IMR-90 (cell line): Measurements from ENCODE around the gene SH2B2. TPM values are rescaled to one million over a fixed set of nuclear protein-coding genes. Genes with fewer than 3 reads are reported as not detected.

ENCODE experiments used
- ATAC-seq: fragments of 200-7000 bp; cut with Tn5 transposase; 2 replicates; pipeline ENCODE4 v1.9.1; 2020; ENCODE audit warnings: low read depth, mild to moderate bottlenecking, moderate library complexity
- BruUV-seq: library from RNA; stranded (reverse); fragments of 400-500 nt; replicated peaks from 2 replicates; lab custom pipeline; 2021; lab: Mats Ljungman, UMichigan
- CTCF ChIA-PET: fragments of 300-600 bp; formaldehyde crosslinking; extraction: SDS; loops from one replicate; lab custom pipeline; 2021; ENCODE audit warnings: antibody characterized with exemption; lab: Yijun Ruan, JAX
- POLR2A ChIA-PET: fragments of 300-600 bp; sonication (Branson Sonifier 250); formaldehyde crosslinking; loops from one replicate; lab custom pipeline; 2022; ENCODE audit warnings: antibody characterized with exemption; ENCODE audit not compliant: unreplicated experiment; lab: Charles Lee
- DNase-seq: peaks from one replicate; pipeline ENCODE4 v3.0.0; 2013
- H2AFZ ChIP-seq: replicated peaks from 2 replicates; pipeline ENCODE3; 2013; ENCODE audit warnings: low read length, mild to moderate bottlenecking; ENCODE audit not compliant: poor library complexity
- H2AK5ac ChIP-seq: 2 replicates; pipeline ENCODE4 v1.6.1; 2013; ENCODE audit warnings: low read depth, low read length, inconsistent platforms
- H2AK9ac ChIP-seq: replicated peaks from 2 replicates; pipeline ENCODE3; 2013; ENCODE audit warnings: mild to moderate bottlenecking, low read depth, low read length, moderate library complexity; ENCODE audit not compliant: poor library complexity
- H2BK120ac ChIP-seq: 2 replicates; pipeline ENCODE4 v1.6.1; 2013; ENCODE audit warnings: low read depth, low read length, inconsistent platforms
- H2BK15ac ChIP-seq: 3 replicates; pipeline ENCODE4 v1.6.1; 2013; ENCODE audit warnings: low read depth, low read length, inconsistent platforms
- H2BK20ac ChIP-seq: 2 replicates; pipeline ENCODE4 v1.6.1; 2013; ENCODE audit warnings: low read depth, mild to moderate bottlenecking, inconsistent platforms, low read length, moderate library complexity
- H2BK5ac ChIP-seq: 2 replicates; pipeline ENCODE4 v1.6.1; 2013; ENCODE audit warnings: mild to moderate bottlenecking, low read depth, low read length, inconsistent platforms; ENCODE audit not compliant: poor library complexity, severe bottlenecking
- H3K14ac ChIP-seq: replicated peaks from 2 replicates; pipeline ENCODE4 v1.6.1; 2013; ENCODE audit warnings: low read depth, low read length, inconsistent platforms
- H3K18ac ChIP-seq: 2 replicates; pipeline ENCODE4 v1.6.1; 2013; ENCODE audit warnings: low read depth, low read length, control low read depth
- H3K23ac ChIP-seq: 2 replicates; pipeline ENCODE4 v1.6.1; 2013; ENCODE audit warnings: low read depth, low read length, inconsistent platforms
- H3K27ac ChIP-seq: 2 replicates; pipeline ENCODE4 v1.5.1; 2013; ENCODE audit warnings: mild to moderate bottlenecking, control low read depth, low read length; ENCODE audit not compliant: insufficient read depth
- H3K27me3 ChIP-seq: 2 replicates; pipeline ENCODE4 v1.6.1; 2013; ENCODE audit warnings: low read length; ENCODE audit not compliant: control insufficient read depth, insufficient read depth
- H3K36me3 ChIP-seq: 2 replicates; pipeline ENCODE4 v1.6.1; 2013; ENCODE audit warnings: low read length, mixed read lengths; ENCODE audit not compliant: control insufficient read depth, insufficient read depth
- H3K4ac ChIP-seq: 2 replicates; pipeline ENCODE4 v1.6.1; 2013; ENCODE audit warnings: low read depth, low read length, inconsistent platforms
- H3K4me1 ChIP-seq: 2 replicates; pipeline ENCODE4 v1.6.1; 2013; ENCODE audit warnings: low read length, mixed read lengths; ENCODE audit not compliant: control insufficient read depth, insufficient read depth
- H3K4me2 ChIP-seq: 2 replicates; pipeline ENCODE4 v1.6.1; 2013; ENCODE audit warnings: low read depth, mild to moderate bottlenecking, control low read depth, low read length, moderate library complexity
- H3K4me3 ChIP-seq: 2 replicates; pipeline ENCODE4 v1.5.1; 2013; ENCODE audit warnings: low read depth, mild to moderate bottlenecking, control low read depth, low read length, moderate library complexity; ENCODE audit not compliant: insufficient read depth
- H3K56ac ChIP-seq: 2 replicates; pipeline ENCODE4 v1.6.1; 2013; ENCODE audit warnings: low read length, inconsistent platforms; ENCODE audit not compliant: insufficient read depth; ENCODE audit errors: extremely low read depth
- H3K79me1 ChIP-seq, 2 experiments: 2 replicates each; pipeline ENCODE4 v1.6.1; 2013; ENCODE audit warnings: low read length in 2 of 2, inconsistent platforms in 1 of 2, low read depth in 1 of 2
- H3K9ac ChIP-seq: 2 replicates; pipeline ENCODE4 v1.6.1; 2013; ENCODE audit warnings: low read depth, low read length, control low read depth
- H3K9me1 ChIP-seq: 2 replicates; pipeline ENCODE4 v1.6.1; 2013; ENCODE audit warnings: low read length, inconsistent platforms; ENCODE audit not compliant: insufficient read depth
- H3K9me3 ChIP-seq: 2 replicates; pipeline ENCODE4 v1.6.1; 2013; ENCODE audit warnings: low read length; ENCODE audit not compliant: control insufficient read depth, insufficient read depth
- H4K20me1 ChIP-seq: 2 replicates; pipeline ENCODE4 v1.6.1; 2013; ENCODE audit warnings: low read length, inconsistent platforms; ENCODE audit not compliant: insufficient read depth
- H4K5ac ChIP-seq: 2 replicates; pipeline ENCODE4 v1.6.1; 2013; ENCODE audit warnings: mild to moderate bottlenecking, low read depth, low read length, control low read depth
- H4K8ac ChIP-seq, 2 experiments: 2 replicates each; pipeline ENCODE4 v1.6.1; 2013; ENCODE audit warnings: low read depth in 2 of 2, low read length in 2 of 2, control low read depth in 1 of 2, inconsistent platforms in 1 of 2
- H4K91ac ChIP-seq: 2 replicates; pipeline ENCODE4 v1.6.1; 2013; ENCODE audit warnings: low read depth, low read length, inconsistent platforms; ENCODE audit not compliant: insufficient read depth
- BHLHE40 ChIP-seq: fragments of 150-350 bp; IDR thresholded peaks from 2 replicates; pipeline ENCODE4 v1.6.1; 2016; ENCODE audit warnings: mild to moderate bottlenecking, low read depth, low read length
- CEBPB ChIP-seq: IDR thresholded peaks from 2 replicates; pipeline ENCODE4 v1.6.1; 2012; ENCODE audit warnings: low read depth, low read length, improper control_type of control experiment
- CHD1 ChIP-seq: IDR thresholded peaks from 2 replicates; pipeline ENCODE4 v1.6.1; 2012; ENCODE audit warnings: low read depth, low read length, improper control_type of control experiment
- FOS ChIP-seq: fragments of 150-350 bp; IDR thresholded peaks from 2 replicates; pipeline ENCODE4 v1.6.1; 2016; ENCODE audit warnings: low read depth, low read length
- MAFK ChIP-seq: IDR thresholded peaks from 2 replicates; pipeline ENCODE4 v1.6.1; 2012; ENCODE audit warnings: low read depth, low read length, improper control_type of control experiment
- MAZ ChIP-seq: IDR thresholded peaks from 2 replicates; pipeline ENCODE4 v1.6.1; 2012; ENCODE audit warnings: low read depth, mild to moderate bottlenecking, low read length, improper control_type of control experiment, moderate library complexity, borderline replicate concordance
- MXI1 ChIP-seq: IDR thresholded peaks from 2 replicates; pipeline ENCODE4 v1.6.1; 2012; ENCODE audit warnings: low read depth, mild to moderate bottlenecking, low read length, moderate library complexity, borderline replicate concordance
- NFE2L2 ChIP-seq: fragments of 150-350 bp; IDR thresholded peaks from 2 replicates; pipeline ENCODE4 v1.6.1; 2016; ENCODE audit warnings: low read depth, mild to moderate bottlenecking, low read length
- POLR2A ChIP-seq: IDR thresholded peaks from 2 replicates; pipeline ENCODE4 v1.6.1; 2012; ENCODE audit warnings: mild to moderate bottlenecking, low read depth, low read length
- RAD21 ChIP-seq: IDR thresholded peaks from 2 replicates; pipeline ENCODE4 v1.6.1; 2012; ENCODE audit warnings: low read length, improper control_type of control experiment
- RCOR1 ChIP-seq: IDR thresholded peaks from 2 replicates; pipeline ENCODE4 v1.6.1; 2012; ENCODE audit warnings: mild to moderate bottlenecking, low read length, improper control_type of control experiment; ENCODE audit not compliant: insufficient replicate concordance
- RFX5 ChIP-seq: IDR thresholded peaks from 2 replicates; pipeline ENCODE4 v1.8.0; 2012; ENCODE audit warnings: low read depth, mild to moderate bottlenecking, low read length, moderate library complexity
- SMC3 ChIP-seq: fragments of 150-350 bp; IDR thresholded peaks from 2 replicates; pipeline ENCODE4 v1.6.1; 2016; ENCODE audit warnings: low read depth, mild to moderate bottlenecking, antibody characterized with exemption, low read length, moderate library complexity
- WGBS, 2 experiments: methylation state at CpG; one replicate each; pipeline versions ENCODE4 v1.1.5 to v1.1.7; 2013; ENCODE audit warnings: missing lambda C conversion rate in 2 of 2; ENCODE audit not compliant: insufficient read length in 1 of 2; ENCODE audit errors: extremely low coverage in 2 of 2; 5-methylcytosine and 5-hydroxymethylcytosine counted together
- dilution Hi-C: fragments of 300-500 bp; cut with HindIII; formaldehyde crosslinking; loops from one replicate; pipeline ENCODE4 v1.14.3; 2018; ENCODE audit warnings: low sequenced_read_pairs; ENCODE audit not compliant: unreplicated experiment
- in situ Hi-C: fragments of 300-500 bp; cut with MboI; formaldehyde crosslinking; loops from 3 replicates; pipeline ENCODE4 v1.14.3; 2019; ENCODE audit warnings: low sequenced_read_pairs, inconsistent platforms, mixed read lengths
- intact Hi-C: fragments of 100-400 bp; cut with micrococcal nuclease; formaldehyde crosslinking; loops from 2 replicates; pipeline ENCODE4 v1.10.0; 2022
- polyA plus RNA-seq, 3 experiments: library from polyadenylated mRNA; depleted of rRNA; stranded (reverse); fragments of >200 nt; gene quantifications; 2 replicates each; pipeline ENCODE4 v1.2.3, GENCODE V29; 2012; ENCODE audit warnings: low replicate concordance in 1 of 3
- total RNA-seq: library from RNA; depleted of rRNA; stranded (reverse); fragments of >200 nt; gene quantifications from 2 replicates; pipeline ENCODE4 v1.2.3, GENCODE V29; 2012
- TF ChIP-seq, protein P1 (sequence below): conservative IDR thresholded peaks from 2 replicates; pipeline ENCODE4 v1.5.1; 2012; ENCODE audit warnings: mild to moderate bottlenecking, low read depth, low read length, improper control_type of control experiment
- TF ChIP-seq, protein P2 (sequence below): fragments of 150-350 bp; IDR thresholded peaks from 2 replicates; pipeline ENCODE4 v1.6.1; 2016; ENCODE audit warnings: low read depth, mild to moderate bottlenecking, low read length, moderate library complexity, borderline replicate concordance
- TF ChIP-seq, protein P3 (sequence below): fragments of 150-350 bp; IDR thresholded peaks from 2 replicates; pipeline ENCODE4 v1.6.1; 2017; ENCODE audit warnings: mild to moderate bottlenecking, antibody characterized with exemption, low read length, low read depth

SH2B2 gene
- total and polyA plus RNA-seq, 2 of the 4 experiments (the other 2 are of a cell fraction) = 0.36 to 0.99 TPM

DNA sequence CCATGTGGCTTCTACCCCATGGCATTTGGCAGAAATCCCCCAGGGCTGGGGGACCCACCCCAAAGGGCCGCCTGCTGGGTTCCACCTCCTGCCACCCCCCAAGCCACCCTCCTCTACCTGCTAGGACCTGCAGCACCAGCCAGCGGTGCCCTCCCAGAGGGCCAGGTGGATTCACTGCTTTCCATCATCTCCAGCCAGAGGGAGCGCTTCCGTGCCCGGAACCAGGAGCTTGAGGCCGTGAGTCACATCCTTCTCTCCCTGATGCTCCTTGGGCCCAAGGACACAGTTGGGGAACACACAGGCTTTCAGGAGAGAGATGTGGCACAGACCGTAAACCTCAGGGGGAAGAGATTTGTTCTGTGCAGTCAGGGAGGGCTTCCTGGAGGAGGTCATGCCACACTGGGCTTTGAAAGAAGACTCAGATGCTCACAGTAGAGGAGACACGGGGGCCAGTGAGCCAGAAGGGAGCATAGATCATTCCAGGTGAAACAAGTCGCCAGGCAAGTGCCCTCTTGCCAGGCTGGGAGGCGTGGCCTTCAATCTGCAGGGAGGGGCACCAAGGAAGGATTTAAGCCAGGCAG lies 11.5 kb upstream of the SH2B2 start:
- Histone ChIP-seq H3K27ac (no peak overlapping the region), H3K56ac (no peak overlapping the region), H4K91ac (no peak overlapping the region), H4K20me1 (peaks cover 6% of the 10 kb centered on the region; the same call in 1 of the 2 replicates), H4K5ac (no peak overlapping the region), H3K4me3 (no peak overlapping the region), H3K36me3 (no peaks in the 10 kb centered on the region), H3K4ac (no peak overlapping the region), H2AK9ac (peak overlapping the region; percentile 3), H4K8ac (no peak overlapping the region), H3K9me3 (no peaks in the 10 kb centered on the region), H3K9ac (no peak overlapping the region), H3K14ac (no peak overlapping the region), H2AFZ (no peak overlapping the region), H3K23ac (no peak overlapping the region), H3K27me3 (no peaks in the 10 kb centered on the region), H2BK20ac (no peak overlapping the region), H3K4me2 (no peak overlapping the region), H3K79me1 (no peaks in the 10 kb centered on the region), H3K9me1 (peaks cover 4% of the 10 kb centered on the region; the same call in 1 of the 2 replicates), H2AK5ac (no peak overlapping the region), H2BK120ac (no peak overlapping the region), H3K4me1 (peaks cover 12% of the 10 kb centered on the region), H2BK15ac (no peak overlapping the region), H3K18ac (no peak overlapping the region), H2BK5ac (no peak overlapping the region)
- DNase-seq (no peak), ATAC-seq (no peak)
- dilution Hi-C loops (no loop called here), intact Hi-C loops (no loop called here), in situ Hi-C loops (no loop called here)
- 90% methylated on average over 2 of the region's 10 CpGs; no CpG with 5 or more reads in 1 of the 2 experiments for WGBS, 2 experiments
- ChIA-PET POLR2A (no interaction called here), CTCF (no interaction called here)
- TF ChIP-seq, protein P1, sequence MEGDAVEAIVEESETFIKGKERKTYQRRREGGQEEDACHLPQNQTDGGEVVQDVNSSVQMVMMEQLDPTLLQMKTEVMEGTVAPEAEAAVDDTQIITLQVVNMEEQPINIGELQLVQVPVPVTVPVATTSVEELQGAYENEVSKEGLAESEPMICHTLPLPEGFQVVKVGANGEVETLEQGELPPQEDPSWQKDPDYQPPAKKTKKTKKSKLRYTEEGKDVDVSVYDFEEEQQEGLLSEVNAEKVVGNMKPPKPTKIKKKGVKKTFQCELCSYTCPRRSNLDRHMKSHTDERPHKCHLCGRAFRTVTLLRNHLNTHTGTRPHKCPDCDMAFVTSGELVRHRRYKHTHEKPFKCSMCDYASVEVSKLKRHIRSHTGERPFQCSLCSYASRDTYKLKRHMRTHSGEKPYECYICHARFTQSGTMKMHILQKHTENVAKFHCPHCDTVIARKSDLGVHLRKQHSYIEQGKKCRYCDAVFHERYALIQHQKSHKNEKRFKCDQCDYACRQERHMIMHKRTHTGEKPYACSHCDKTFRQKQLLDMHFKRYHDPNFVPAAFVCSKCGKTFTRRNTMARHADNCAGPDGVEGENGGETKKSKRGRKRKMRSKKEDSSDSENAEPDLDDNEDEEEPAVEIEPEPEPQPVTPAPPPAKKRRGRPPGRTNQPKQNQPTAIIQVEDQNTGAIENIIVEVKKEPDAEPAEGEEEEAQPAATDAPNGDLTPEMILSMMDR = no peak
- TF ChIP-seq CEBPB = no peak
- TF ChIP-seq RAD21 = no peak
- no peak for TF ChIP-seq MAFK
- TF ChIP-seq, protein P2, sequence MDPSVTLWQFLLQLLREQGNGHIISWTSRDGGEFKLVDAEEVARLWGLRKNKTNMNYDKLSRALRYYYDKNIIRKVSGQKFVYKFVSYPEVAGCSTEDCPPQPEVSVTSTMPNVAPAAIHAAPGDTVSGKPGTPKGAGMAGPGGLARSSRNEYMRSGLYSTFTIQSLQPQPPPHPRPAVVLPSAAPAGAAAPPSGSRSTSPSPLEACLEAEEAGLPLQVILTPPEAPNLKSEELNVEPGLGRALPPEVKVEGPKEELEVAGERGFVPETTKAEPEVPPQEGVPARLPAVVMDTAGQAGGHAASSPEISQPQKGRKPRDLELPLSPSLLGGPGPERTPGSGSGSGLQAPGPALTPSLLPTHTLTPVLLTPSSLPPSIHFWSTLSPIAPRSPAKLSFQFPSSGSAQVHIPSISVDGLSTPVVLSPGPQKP = no peak
- no peak for TF ChIP-seq NFE2L2
- no peak for TF ChIP-seq RFX5
- no peak for TF ChIP-seq BHLHE40
- TF ChIP-seq FOS = no peak
- no peak for TF ChIP-seq SMC3
- TF ChIP-seq POLR2A = no peak
- TF ChIP-seq, protein P3, sequence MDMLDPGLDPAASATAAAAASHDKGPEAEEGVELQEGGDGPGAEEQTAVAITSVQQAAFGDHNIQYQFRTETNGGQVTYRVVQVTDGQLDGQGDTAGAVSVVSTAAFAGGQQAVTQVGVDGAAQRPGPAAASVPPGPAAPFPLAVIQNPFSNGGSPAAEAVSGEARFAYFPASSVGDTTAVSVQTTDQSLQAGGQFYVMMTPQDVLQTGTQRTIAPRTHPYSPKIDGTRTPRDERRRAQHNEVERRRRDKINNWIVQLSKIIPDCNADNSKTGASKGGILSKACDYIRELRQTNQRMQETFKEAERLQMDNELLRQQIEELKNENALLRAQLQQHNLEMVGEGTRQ = no peak
- TF ChIP-seq CHD1 = no peak
- no peak for TF ChIP-seq MAZ
- no peak for TF ChIP-seq RCOR1
- TF ChIP-seq MXI1 = no peak
- no TSS peak for BruUV-seq
